ENCODE results near the gene ARMCX6.
"Not testable (repeated sequence)": the region's sequence is repeated elsewhere in the genome, so short reads cannot be mapped to it uniquely, and the experiment has no call there.

DNA sequence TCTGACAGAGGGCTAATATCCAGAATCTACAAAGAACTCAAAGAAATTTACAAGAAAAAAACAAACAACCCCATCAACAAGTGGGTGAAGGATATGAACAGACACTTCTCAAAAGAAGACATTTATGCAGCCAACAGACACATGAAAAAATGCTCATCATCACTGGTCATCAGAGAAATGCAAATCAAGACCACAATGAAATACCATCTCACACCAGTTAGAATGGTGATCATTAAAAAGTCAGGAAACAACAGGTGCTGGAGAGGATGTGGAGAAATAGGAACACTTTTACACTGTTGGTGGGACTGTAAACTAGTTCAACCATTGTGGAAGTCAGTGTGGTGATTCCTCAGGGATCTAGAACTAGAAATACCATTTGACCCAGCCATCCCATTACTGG, 29.9 kb upstream of the ARMCX6 start:
- not testable (repeated sequence) for TF ChIP-seq CTCF (IDR thresholded peaks at IDR 0.05; ENCODE audit: borderline replicate concordance, extremely low read depth, low read length, poor library complexity, severe bottlenecking); EZH2 (IDR thresholded peaks at IDR 0.05; ENCODE audit: borderline replicate concordance, low read depth, low read length, severe bottlenecking)

All from DND-41 (cell line).